Colonic mucosa (tissue), 4 donors: ENCODE results near the gene FUT6. TPM values are rescaled to one million over a fixed set of nuclear protein-coding genes. Genes with fewer than 3 reads are reported as not detected.
A peak's percentile ranks its signal among the peaks of the same experiment; 100 is the strongest.

Experiments
- DNase-seq: peaks from one replicate; pipeline ENCODE4 v3.0.0-alpha.2; 2020
- H3K27ac ChIP-seq: fragments of 200-600 bp; one replicate; pipeline ENCODE4 v1.8.0; 2021
- H3K27me3 ChIP-seq: fragments of 200-600 bp; one replicate; pipeline ENCODE4 v1.8.0; 2021
- H3K36me3 ChIP-seq: fragments of 200-600 bp; one replicate; pipeline ENCODE4 v1.8.0; 2021
- H3K4me1 ChIP-seq: fragments of 200-600 bp; one replicate; pipeline ENCODE4 v1.8.0; 2021; ENCODE audit warnings: mild to moderate bottlenecking
- H3K4me3 ChIP-seq: fragments of 200-600 bp; one replicate; pipeline ENCODE4 v1.8.0; 2021
- H3K9ac ChIP-seq, 2 donors: one replicate each; pipeline ENCODE4 v1.7.0; 2013; ENCODE audit warnings: control low read depth in 2 of 2, low read depth in 2 of 2, low read length in 2 of 2
- H3K9me3 ChIP-seq: fragments of 200-600 bp; one replicate; pipeline ENCODE4 v1.8.0; 2021
- intact Hi-C: fragments of 100-400 bp; cut with DNase I; formaldehyde crosslinking; loops from one replicate; pipeline ENCODE4 v1.14.1; 2022
- total RNA-seq, 2 donors: library from RNA; stranded (reverse); fragmentation: NEBNext Ultra II Directional in 1 of 2; extraction: Animal tissue kit (Norgen Biotek cat#: 25700) in 1 of 2; gene quantifications; one replicate each; pipeline ENCODE4 v1.2.1, GENCODE V29; 2021
- TF ChIP-seq, protein P1 (sequence below): fragments of 200-600 bp; IDR thresholded peaks from one replicate; pipeline ENCODE4 v1.8.0; 2022; ENCODE audit warnings: antibody characterized with exemption, mild to moderate bottlenecking
- donor health status: healthy.
- donor health status: DM: no; HTN: no; CAD: no.
- donor health status: DM: no; HTN: no; CAD: no.

Gene FUT6
- total RNA-seq, 2 donors from 2014 or later = 48.9 to 89.4 TPM

- intact Hi-C loops = no loop called here
- peak overlapping the region; percentile 82 to 83 for H3K9ac ChIP-seq
- peak overlapping the region; percentile 46 for H3K4me3 ChIP-seq
- H3K27ac ChIP-seq = peak overlapping the region; percentile 83
- no peaks in the 10 kb centered on the region for H3K27me3 ChIP-seq
- TF ChIP-seq, protein P1, sequence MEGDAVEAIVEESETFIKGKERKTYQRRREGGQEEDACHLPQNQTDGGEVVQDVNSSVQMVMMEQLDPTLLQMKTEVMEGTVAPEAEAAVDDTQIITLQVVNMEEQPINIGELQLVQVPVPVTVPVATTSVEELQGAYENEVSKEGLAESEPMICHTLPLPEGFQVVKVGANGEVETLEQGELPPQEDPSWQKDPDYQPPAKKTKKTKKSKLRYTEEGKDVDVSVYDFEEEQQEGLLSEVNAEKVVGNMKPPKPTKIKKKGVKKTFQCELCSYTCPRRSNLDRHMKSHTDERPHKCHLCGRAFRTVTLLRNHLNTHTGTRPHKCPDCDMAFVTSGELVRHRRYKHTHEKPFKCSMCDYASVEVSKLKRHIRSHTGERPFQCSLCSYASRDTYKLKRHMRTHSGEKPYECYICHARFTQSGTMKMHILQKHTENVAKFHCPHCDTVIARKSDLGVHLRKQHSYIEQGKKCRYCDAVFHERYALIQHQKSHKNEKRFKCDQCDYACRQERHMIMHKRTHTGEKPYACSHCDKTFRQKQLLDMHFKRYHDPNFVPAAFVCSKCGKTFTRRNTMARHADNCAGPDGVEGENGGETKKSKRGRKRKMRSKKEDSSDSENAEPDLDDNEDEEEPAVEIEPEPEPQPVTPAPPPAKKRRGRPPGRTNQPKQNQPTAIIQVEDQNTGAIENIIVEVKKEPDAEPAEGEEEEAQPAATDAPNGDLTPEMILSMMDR = no peak
- peak; percentile 85 for DNase-seq
- no peaks in the 10 kb centered on the region for H3K36me3 ChIP-seq
- no peaks in the 10 kb centered on the region for H3K9me3 ChIP-seq
- H3K4me1 ChIP-seq = no peaks in the 10 kb centered on the region
These were observed 993 bp downstream of the FUT6 start for GRCh38 chr19:5838353-5839064.

GRCh38 chr19:5837761-5838352 is 1.6 kb downstream of the FUT6 start:
- peak overlapping the region; percentile 83 for H3K27ac ChIP-seq
- no peaks in the 10 kb centered on the region for H3K36me3 ChIP-seq
- H3K4me3 ChIP-seq = peak overlapping the region; percentile 46

GRCh38 chr19:5832527-5833216 is 6.8 kb downstream of the FUT6 start:
- Histone ChIP-seq H3K27me3 (no peaks in the 10 kb centered on the region), H3K27ac (no peak overlapping the region), H3K9ac (no peak overlapping the region), H3K4me3 (no peak overlapping the region), H3K36me3 (no peaks in the 10 kb centered on the region), H3K4me1 (peaks cover 4% of the 10 kb centered on the region), H3K9me3 (no peaks in the 10 kb centered on the region)
- intact Hi-C loops = no loop called here
- TF ChIP-seq, protein P1 = no peak
- no peak for DNase-seq

More at GRCh38 chr19:5837761-5838352, 1.6 kb downstream of the FUT6 start:
- no peaks in the 10 kb centered on the region for H3K4me1 ChIP-seq
- intact Hi-C loops = no loop called here
- no peak for DNase-seq
- peak overlapping the region; percentile 82 to 83 for H3K9ac ChIP-seq
- TF ChIP-seq, protein P1 = no peak
- H3K27me3 ChIP-seq = no peaks in the 10 kb centered on the region
- H3K9me3 ChIP-seq = no peaks in the 10 kb centered on the region

DNA sequence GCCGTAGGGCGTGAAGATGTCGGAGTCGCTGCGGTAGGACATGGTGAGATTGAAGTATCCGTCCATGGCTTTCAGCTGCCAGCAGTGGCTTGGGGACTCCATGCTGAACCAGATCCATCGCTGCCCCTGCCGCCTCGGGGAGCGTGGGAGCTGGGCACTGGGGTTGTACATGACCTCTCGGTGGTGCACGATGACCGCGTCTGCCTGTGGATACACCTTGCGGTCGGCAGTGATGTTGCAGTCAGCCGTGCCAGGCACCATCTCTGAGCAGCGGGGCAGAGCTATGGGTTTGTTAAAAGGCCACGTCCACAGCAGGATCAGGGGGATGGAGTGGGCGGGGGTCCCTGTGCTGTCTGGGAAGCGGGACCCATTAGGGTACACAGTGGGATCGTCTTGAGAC is 7.4 kb downstream of the FUT6 start:
- TF ChIP-seq, protein P1 = no peak
- H3K4me3 ChIP-seq = no peak overlapping the region
- DNase-seq = no peak
- intact Hi-C loops = no loop called here
- no peak overlapping the region for H3K9ac ChIP-seq
- H3K4me1 ChIP-seq = peaks cover 7% of the 10 kb centered on the region
- H3K27me3 ChIP-seq = no peaks in the 10 kb centered on the region
- no peak overlapping the region for H3K27ac ChIP-seq
- H3K36me3 ChIP-seq = no peaks in the 10 kb centered on the region
- H3K9me3 ChIP-seq = no peaks in the 10 kb centered on the region

DNA sequence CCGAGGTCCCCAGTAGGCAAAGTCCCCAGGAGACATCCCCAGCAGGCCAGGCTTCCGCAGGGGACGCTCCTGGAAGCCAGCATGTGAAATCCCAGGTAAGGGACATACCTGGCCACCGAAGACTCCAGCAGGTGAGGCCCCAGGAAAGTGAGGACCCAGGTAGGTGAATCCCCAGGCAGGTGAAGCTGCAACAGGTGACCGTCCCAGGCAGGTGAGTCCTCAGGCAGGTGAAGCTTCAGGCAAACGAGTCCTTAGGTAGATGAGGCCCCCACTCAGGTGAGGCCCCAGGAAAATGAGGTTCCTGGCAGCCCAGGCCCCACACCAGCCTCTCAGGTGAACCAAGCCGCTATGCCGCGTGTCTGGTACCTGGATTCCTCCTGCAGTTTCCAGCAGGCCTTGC is 8.3 kb downstream of the FUT6 start:
- Histone ChIP-seq H3K9ac (no peak overlapping the region), H3K27me3 (no peaks in the 10 kb centered on the region)
- intact Hi-C loops = no loop called here

More for the DNA sequence above, 8.3 kb downstream of the FUT6 start:
- TF ChIP-seq, protein P1 = no peak
- Histone ChIP-seq H3K36me3 (no peaks in the 10 kb centered on the region), H3K27ac (no peak overlapping the region), H3K9me3 (no peaks in the 10 kb centered on the region), H3K4me3 (no peak overlapping the region), H3K4me1 (peaks cover 10% of the 10 kb centered on the region)
- DNase-seq = no peak
